NCI-H226 (cell line): ENCODE data around the gene TMEM30A.

ENCODE experiments used
- DNase-seq: peaks from one replicate; pipeline ENCODE4 v3.0.0-alpha.2; 2015

TMEM30A gene

GRCh38 chr6:75284632-75285282 lies at the start of gene TMEM30A:
Gene TMEM30A, minus strand, starts transcription at chr6:75284792. Its CDS starts 154 bp downstream, at chr6:75284638.
- peak; percentile 97 for DNase-seq

GRCh38 chr6:75333676-75334200 lies 49.1 kb upstream of the TMEM30A start:
- DNase-seq = no peak

- no peak for DNase-seq
Measured at GRCh38 chr6:75331151-75331550, 46.6 kb upstream of the TMEM30A start.

- no peak for DNase-seq
Measured at GRCh38 chr6:75329703-75330102, 45.1 kb upstream of the TMEM30A start.

GRCh38 chr6:75327807-75328206 lies 43.2 kb upstream of the TMEM30A start:
- DNase-seq = no peak

- no peak for DNase-seq
Measured at GRCh38 chr6:75326557-75327258, 42.1 kb upstream of the TMEM30A start.

- no peak for DNase-seq
Measured at GRCh38 chr6:75318900-75319299, 34.3 kb upstream of the TMEM30A start.

- peak; percentile 71 for DNase-seq
Measured at GRCh38 chr6:75317503-75318206, 33.1 kb upstream of the TMEM30A start.

GRCh38 chr6:75315978-75316377 lies 31.4 kb upstream of the TMEM30A start:
- no peak for DNase-seq

GRCh38 chr6:75308250-75308988 lies 23.8 kb upstream of the TMEM30A start:
- DNase-seq = no peak

- no peak for DNase-seq
Measured at GRCh38 chr6:75307364-75308004, 22.9 kb upstream of the TMEM30A start.

- DNase-seq = no peak
Measured at GRCh38 chr6:75306064-75306463, 21.5 kb upstream of the TMEM30A start.

GRCh38 chr6:75305573-75305972 lies 21.0 kb upstream of the TMEM30A start:
- DNase-seq = no peak

- no peak for DNase-seq
Measured at GRCh38 chr6:75302280-75302679, 17.7 kb upstream of the TMEM30A start.

GRCh38 chr6:75301537-75301936 lies 16.9 kb upstream of the TMEM30A start:
- DNase-seq = no peak

GRCh38 chr6:75301088-75301487 lies 16.5 kb upstream of the TMEM30A start:
- no peak for DNase-seq

- no peak for DNase-seq
Measured at GRCh38 chr6:75300531-75300855, 15.9 kb upstream of the TMEM30A start.

GRCh38 chr6:75299801-75300530 lies 15.4 kb upstream of the TMEM30A start:
- no peak for DNase-seq

- DNase-seq = no peak
Measured at GRCh38 chr6:75296811-75297779, 12.5 kb upstream of the TMEM30A start.

GRCh38 chr6:75292555-75292954 lies 8.0 kb upstream of the TMEM30A start:
- no peak for DNase-seq

GRCh38 chr6:75291744-75292143 lies 7.2 kb upstream of the TMEM30A start:
- DNase-seq = no peak
